PC-3 (cell line): Measurements from ENCODE around the gene ARHGAP26. TPM values are rescaled to one million over a fixed set of nuclear protein-coding genes. Genes with fewer than 3 reads are reported as not detected.

Source experiments
- ATAC-seq: fragments of 200-7000 bp; cut with Tn5 transposase; 2 replicates; pipeline ENCODE4 v1.9.1; 2020; ENCODE audit warnings: mild to moderate bottlenecking, moderate library complexity
- BruUV-seq: library from RNA; stranded (reverse); fragments of 400-500 nt; replicated peaks from 2 replicates; lab custom pipeline; 2021; lab: Mats Ljungman, UMichigan
- CTCF ChIA-PET: fragments of 300-600 bp; sonication (Branson Sonifier 250); formaldehyde crosslinking; loops from one replicate; lab custom pipeline; 2022; ENCODE audit warnings: antibody characterized with exemption; lab: Charles Lee
- POLR2A ChIA-PET: fragments of 300-600 bp; sonication (Branson Sonifier 250); formaldehyde crosslinking; loops from one replicate; lab custom pipeline; 2022; ENCODE audit warnings: antibody characterized with exemption; ENCODE audit not compliant: unreplicated experiment; lab: Charles Lee
- DNase-seq: peaks from one replicate; pipeline ENCODE4 v3.0.0-alpha.2; 2015
- H2AFZ ChIP-seq: fragments of 300-600 bp; sonication (generic); 2 replicates; pipeline ENCODE4 v1.6.0; 2016; ENCODE audit warnings: antibody characterized with exemption, low read length
- H3F3A ChIP-seq: fragments of 300-600 bp; sonication (generic); one replicate; pipeline ENCODE4 v1.6.0; 2017; ENCODE audit warnings: antibody characterized with exemption, low read length, control low read depth, mild to moderate bottlenecking; ENCODE audit not compliant: unreplicated experiment
- H3K27ac ChIP-seq: fragments of 300-600 bp; sonication (generic); 2 replicates; pipeline ENCODE4 v1.5.1; 2016; ENCODE audit warnings: mild to moderate bottlenecking, low read length
- H3K27me3 ChIP-seq: fragments of 300-600 bp; sonication (generic); 2 replicates; pipeline ENCODE4 v1.6.1; 2016; ENCODE audit warnings: low read length, mixed read lengths
- H3K36me3 ChIP-seq: fragments of 300-600 bp; sonication (generic); 2 replicates; pipeline ENCODE4 v1.6.1; 2016; ENCODE audit warnings: low read depth, mixed run types, low read length, mixed read lengths
- H3K4me1 ChIP-seq: fragments of 300-600 bp; sonication (generic); 2 replicates; pipeline ENCODE4 v1.5.1; 2016; ENCODE audit warnings: low read length; ENCODE audit not compliant: insufficient read depth
- H3K4me2 ChIP-seq: fragments of 300-600 bp; sonication (generic); 2 replicates; pipeline ENCODE4 v1.6.0; 2016; ENCODE audit warnings: low read length
- H3K4me3 ChIP-seq: fragments of 300-600 bp; sonication (generic); 2 replicates; pipeline ENCODE4 v1.5.1; 2016; ENCODE audit warnings: mild to moderate bottlenecking, low read length, mixed read lengths
- H3K79me2 ChIP-seq: fragments of 300-600 bp; sonication (generic); 2 replicates; pipeline ENCODE4 v1.6.1; 2017; ENCODE audit warnings: low read length, mixed read lengths
- H3K9ac ChIP-seq: fragments of 300-600 bp; sonication (generic); 2 replicates; pipeline ENCODE4 v1.6.0; 2016; ENCODE audit warnings: mild to moderate bottlenecking, low read length
- H3K9me2 ChIP-seq: fragments of 300-600 bp; sonication (generic); replicated peaks from 2 replicates; pipeline ENCODE4 v1.6.1; 2016; ENCODE audit warnings: mixed run types, low read length, mixed read lengths
- H3K9me3 ChIP-seq: fragments of 300-600 bp; sonication (generic); 2 replicates; pipeline ENCODE4 v1.6.1; 2016; ENCODE audit warnings: low read length, mixed read lengths
- H4K20me1 ChIP-seq: fragments of 300-600 bp; sonication (generic); 2 replicates; pipeline ENCODE4 v1.6.1; 2016; ENCODE audit warnings: low read length, mixed read lengths
- CTCF ChIP-seq: fragments of 300-600 bp; sonication (generic); conservative IDR thresholded peaks from 2 replicates; pipeline ENCODE4 v1.5.1; 2017; ENCODE audit warnings: antibody characterized with exemption, low read depth, mild to moderate bottlenecking, low read length
- EZH2 ChIP-seq: fragments of 300-600 bp; sonication (generic); IDR thresholded peaks from one replicate; pipeline ENCODE4 v1.6.1; 2017; ENCODE audit warnings: antibody characterized with exemption, mild to moderate bottlenecking, low read length; ENCODE audit not compliant: unreplicated experiment
- EZH2phosphoT487 ChIP-seq: fragments of 300-600 bp; sonication (generic); IDR thresholded peaks from 2 replicates; pipeline ENCODE4 v1.6.1; 2018; ENCODE audit warnings: mild to moderate bottlenecking, antibody characterized with exemption, low read length, borderline replicate concordance
- intact Hi-C: fragments of 100-400 bp; cut with micrococcal nuclease; formaldehyde crosslinking; loops from 2 replicates; pipeline ENCODE4 v1.9.0; 2023
- total RNA-seq: library from RNA; depleted of rRNA; stranded (reverse); fragments of >200 nt; gene quantifications from 2 replicates; pipeline ENCODE4 v1.2.3, GENCODE V29; 2014

Gene ARHGAP26
- total RNA-seq, 1 experiment from 2014 or later = 11.7 TPM

- DNase-seq = no peak
- ChIA-PET POLR2A (no interaction called here), CTCF (no interaction called here)
- Histone ChIP-seq H3K4me1 (peaks cover 12% of the 10 kb centered on the region), H4K20me1 (no peaks in the 10 kb centered on the region), H3K4me2 (no peak overlapping the region), H2AFZ (no peak overlapping the region), H3K27me3 (no peaks in the 10 kb centered on the region), H3K27ac (no peak overlapping the region), H3K9ac (no peak overlapping the region), H3K9me2 (no peaks in the 10 kb centered on the region), H3K4me3 (no peak overlapping the region), H3F3A (no peaks in the 10 kb centered on the region), H3K79me2 (no peaks in the 10 kb centered on the region), H3K9me3 (no peaks in the 10 kb centered on the region), H3K36me3 (no peaks in the 10 kb centered on the region)
- BruUV-seq = no TSS peak
- no peak for TF ChIP-seq CTCF
- no peak for TF ChIP-seq EZH2phosphoT487
- no peak for TF ChIP-seq EZH2
- ATAC-seq = no peak
- intact Hi-C loops = no loop called here
Observed at GRCh38 chr5:142735323-142736246, 34.6 kb upstream of the ARHGAP26 start.

- Histone ChIP-seq H3K4me2 (no peak overlapping the region), H3K79me2 (no peaks in the 10 kb centered on the region), H3F3A (no peaks in the 10 kb centered on the region), H3K4me1 (peaks cover 19% of the 10 kb centered on the region), H3K36me3 (no peaks in the 10 kb centered on the region), H4K20me1 (no peaks in the 10 kb centered on the region), H3K9me3 (no peaks in the 10 kb centered on the region), H3K9me2 (no peaks in the 10 kb centered on the region), H3K27ac (no peak overlapping the region), H3K27me3 (no peaks in the 10 kb centered on the region), H2AFZ (no peak overlapping the region), H3K4me3 (no peak overlapping the region), H3K9ac (no peak overlapping the region)
- intact Hi-C loops = no loop called here
- ChIA-PET POLR2A (no interaction called here), CTCF (no interaction called here)
- TF ChIP-seq EZH2 (no peak), CTCF (no peak), EZH2phosphoT487 (no peak)
- no peak for ATAC-seq
- BruUV-seq = no TSS peak
- no peak for DNase-seq
Observed at GRCh38 chr5:142736247-142736632, 33.9 kb upstream of the ARHGAP26 start.

GRCh38 chr5:142737179-142737578 is 33.0 kb upstream of the ARHGAP26 start:
- CTCF ChIA-PET = no interaction called here
- intact Hi-C loops = no loop called here
- no TSS peak for BruUV-seq

More at GRCh38 chr5:142737179-142737578, 33.0 kb upstream of the ARHGAP26 start:
- H3K9ac ChIP-seq = no peak overlapping the region
- H3F3A ChIP-seq = no peaks in the 10 kb centered on the region
- no peaks in the 10 kb centered on the region for H3K9me3 ChIP-seq
- H3K9me2 ChIP-seq = no peaks in the 10 kb centered on the region
- H3K27me3 ChIP-seq = no peaks in the 10 kb centered on the region
- no peaks in the 10 kb centered on the region for H4K20me1 ChIP-seq
- H3K4me3 ChIP-seq = no peak overlapping the region
- H3K4me2 ChIP-seq = no peak overlapping the region
- H3K79me2 ChIP-seq = no peaks in the 10 kb centered on the region
- H2AFZ ChIP-seq = no peak overlapping the region
- ATAC-seq (no peak), DNase-seq (no peak)
- peaks cover 21% of the 10 kb centered on the region for H3K4me1 ChIP-seq
- POLR2A ChIA-PET = no interaction called here
- H3K36me3 ChIP-seq = no peaks in the 10 kb centered on the region
- H3K27ac ChIP-seq = no peak overlapping the region
- no peak for TF ChIP-seq EZH2
- no peak for TF ChIP-seq EZH2phosphoT487
- no peak for TF ChIP-seq CTCF
